ENCODE data around the gene AJAP1. TPM values are rescaled to one million over a fixed set of nuclear protein-coding genes. Genes with fewer than 3 reads are reported as not detected.

Gene AJAP1
- total and polyA plus RNA-seq, 2 of the 8 experiments (the other 6 are each of a cell fraction or from before 2014, with no cell fraction given): 1.9 to 6.2 TPM

GRCh38 chr1:4684864-4685522 lies 30.6 kb downstream of the AJAP1 start (continued):
- TF ChIP-seq, protein P1, sequence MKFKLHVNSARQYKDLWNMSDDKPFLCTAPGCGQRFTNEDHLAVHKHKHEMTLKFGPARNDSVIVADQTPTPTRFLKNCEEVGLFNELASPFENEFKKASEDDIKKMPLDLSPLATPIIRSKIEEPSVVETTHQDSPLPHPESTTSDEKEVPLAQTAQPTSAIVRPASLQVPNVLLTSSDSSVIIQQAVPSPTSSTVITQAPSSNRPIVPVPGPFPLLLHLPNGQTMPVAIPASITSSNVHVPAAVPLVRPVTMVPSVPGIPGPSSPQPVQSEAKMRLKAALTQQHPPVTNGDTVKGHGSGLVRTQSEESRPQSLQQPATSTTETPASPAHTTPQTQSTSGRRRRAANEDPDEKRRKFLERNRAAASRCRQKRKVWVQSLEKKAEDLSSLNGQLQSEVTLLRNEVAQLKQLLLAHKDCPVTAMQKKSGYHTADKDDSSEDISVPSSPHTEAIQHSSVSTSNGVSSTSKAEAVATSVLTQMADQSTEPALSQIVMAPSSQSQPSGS (IDR thresholded peaks at IDR 0.05; ENCODE audit: low read length): no peak
- TF ChIP-seq CHD1 (IDR thresholded peaks at IDR 0.05; ENCODE audit: low read depth, low read length): no peak

All from H1 (cell line).